Stimulated activated effector memory CD8-positive, alpha-beta T cell treated with anti-CD3 and anti-CD28 coated beads, Interleukin-12 subunit alpha, Interleukin-12 subunit beta, amount 100 ng/mL, for 72 hours (primary cell): ENCODE results near the gene MAPKAPK3.

Experiments
- ATAC-seq: fragments of 150-1000 bp; cut with Tn5 transposase; 2 replicates; pipeline ENCODE4 v1.10.0; 2021
- DNase-seq, 2 donors: peaks; one replicate each; pipeline ENCODE4 v3.0.0; 2021 to 2022; ENCODE audit warnings: low spot score in 2 of 2
- H3K27ac Mint-ChIP-seq: one replicate; pipeline ENCODE4 v1.8.0; 2022; ENCODE audit warnings: mild to moderate bottlenecking, mixed read lengths
- H3K36me3 Mint-ChIP-seq: one replicate; pipeline ENCODE4 v1.8.0; 2022; ENCODE audit warnings: mild to moderate bottlenecking, mixed read lengths
- H3K4me1 Mint-ChIP-seq: one replicate; pipeline ENCODE4 v1.8.0; 2022; ENCODE audit warnings: mixed read lengths
- H3K4me3 Mint-ChIP-seq: one replicate; pipeline ENCODE4 v1.8.0; 2022; ENCODE audit warnings: mild to moderate bottlenecking, mixed read lengths
- H3K9me3 Mint-ChIP-seq: one replicate; pipeline ENCODE4 v1.8.0; 2022; ENCODE audit warnings: mixed read lengths

Gene MAPKAPK3

GRCh38 chr3:50617096-50617791 is at the start of gene MAPKAPK3:
TSS of gene MAPKAPK3 (plus strand) at chr3:50617151. CDS start at chr3:50617566, 415 bp downstream.
- ATAC-seq (peak; percentile 1), DNase-seq (peak in 1 of 2 donors; percentile 75)
- Mint-ChIP-seq H3K4me3 (peak within 1 kb of the TSS; percentile 98), H3K9me3 (no peaks in the 10 kb centered on the region), H3K27ac (peak within 1 kb of the TSS; percentile 84), H3K36me3 (peaks cover 74% of the 10 kb centered on the region), H3K4me1 (peaks cover 76% of the 10 kb centered on the region)

GRCh38 chr3:50567386-50568167 is 49.4 kb upstream of the MAPKAPK3 start, which contains the start of gene C3orf18:
TSS of gene C3orf18 (minus strand) at chr3:50567747. CDS start at chr3:50565699, 2,048 bp downstream.
- Mint-ChIP-seq H3K9me3 (no peaks in the 10 kb centered on the region), H3K36me3 (peaks cover 39% of the 10 kb centered on the region), H3K4me1 (peaks cover 64% of the 10 kb centered on the region), H3K4me3 (peak within 1 kb of the TSS; percentile 92), H3K27ac (peak within 1 kb of the TSS; percentile 96)
- ATAC-seq, result peak; percentile 86
- peak; percentile 88 to 97 for DNase-seq

GRCh38 chr3:50568947-50569749 is 47.8 kb upstream of the MAPKAPK3 start, which contains the start of gene HEMK1:
TSS of gene HEMK1 (plus strand) at chr3:50569522. CDS start at chr3:50571105, 1,583 bp downstream.
- peak within 1 kb of the TSS; percentile 92 for H3K4me3 Mint-ChIP-seq
- H3K4me1 Mint-ChIP-seq, result peaks cover 71% of the 10 kb centered on the region
- peak; percentile 56 for ATAC-seq
- H3K27ac Mint-ChIP-seq, result peak within 1 kb of the TSS; percentile 91
- DNase-seq, result peak; percentile 92 to 99
- no peaks in the 10 kb centered on the region for H3K9me3 Mint-ChIP-seq
- peaks cover 55% of the 10 kb centered on the region for H3K36me3 Mint-ChIP-seq

- peak overlapping the region; percentile 91 for H3K27ac Mint-ChIP-seq
- DNase-seq, result no peak
- H3K4me1 Mint-ChIP-seq, result peaks cover 74% of the 10 kb centered on the region
- H3K4me3 Mint-ChIP-seq, result peak overlapping the region; percentile 92
- ATAC-seq, result no peak
- no peaks in the 10 kb centered on the region for H3K9me3 Mint-ChIP-seq
- peaks cover 71% of the 10 kb centered on the region for H3K36me3 Mint-ChIP-seq
Measured at GRCh38 chr3:50570508-50571279, 46.3 kb upstream of the MAPKAPK3 start.

- Mint-ChIP-seq H3K36me3 (peaks cover 77% of the 10 kb centered on the region), H3K4me1 (peaks cover 74% of the 10 kb centered on the region), H3K9me3 (no peaks in the 10 kb centered on the region), H3K4me3 (peak overlapping the region; percentile 92), H3K27ac (peak overlapping the region; percentile 91)
- DNase-seq (no peak), ATAC-seq (no peak)
Measured at GRCh38 chr3:50571486-50571885, 45.5 kb upstream of the MAPKAPK3 start.

- ATAC-seq (peak; percentile 45), DNase-seq (peak; percentile 81 to 91)
- peak overlapping the region; percentile 92 for H3K4me3 Mint-ChIP-seq
- H3K4me1 Mint-ChIP-seq, result peaks cover 71% of the 10 kb centered on the region
- peak overlapping the region; percentile 91 for H3K27ac Mint-ChIP-seq
- peaks cover 78% of the 10 kb centered on the region for H3K36me3 Mint-ChIP-seq
- H3K9me3 Mint-ChIP-seq, result no peaks in the 10 kb centered on the region
Measured at GRCh38 chr3:50572158-50572557, 44.8 kb upstream of the MAPKAPK3 start.

GRCh38 chr3:50572801-50573371 is 44.1 kb upstream of the MAPKAPK3 start:
- Mint-ChIP-seq H3K36me3 (peaks cover 81% of the 10 kb centered on the region), H3K4me3 (peak overlapping the region; percentile 92), H3K9me3 (no peaks in the 10 kb centered on the region), H3K4me1 (peaks cover 74% of the 10 kb centered on the region), H3K27ac (peak overlapping the region; percentile 91)
- DNase-seq, result peak; percentile 53 to 87
- peak; percentile 48 for ATAC-seq

- H3K4me3 Mint-ChIP-seq, result peak overlapping the region; percentile 92
- H3K27ac Mint-ChIP-seq, result peak overlapping the region; percentile 91
- peaks cover 77% of the 10 kb centered on the region for H3K4me1 Mint-ChIP-seq
- H3K36me3 Mint-ChIP-seq, result peaks cover 83% of the 10 kb centered on the region
- ATAC-seq (peak; percentile 72), DNase-seq (peak; percentile 67 to 94)
- no peaks in the 10 kb centered on the region for H3K9me3 Mint-ChIP-seq
Measured at GRCh38 chr3:50573566-50574443, 43.1 kb upstream of the MAPKAPK3 start.

GRCh38 chr3:50574444-50574831 is 42.5 kb upstream of the MAPKAPK3 start:
- DNase-seq, result peak; percentile 29 to 76
- H3K9me3 Mint-ChIP-seq, result no peaks in the 10 kb centered on the region
- H3K36me3 Mint-ChIP-seq, result peaks cover 83% of the 10 kb centered on the region
- H3K4me3 Mint-ChIP-seq, result peak overlapping the region; percentile 92
- peak; percentile 1 for ATAC-seq
- H3K4me1 Mint-ChIP-seq, result peaks cover 83% of the 10 kb centered on the region
- H3K27ac Mint-ChIP-seq, result peak overlapping the region; percentile 91

- Mint-ChIP-seq H3K27ac (peak overlapping the region; percentile 91), H3K36me3 (peaks cover 84% of the 10 kb centered on the region), H3K9me3 (no peaks in the 10 kb centered on the region), H3K4me1 (peaks cover 90% of the 10 kb centered on the region), H3K4me3 (peak overlapping the region; percentile 92)
- ATAC-seq (no peak), DNase-seq (no peak)
Measured at GRCh38 chr3:50575372-50575771, 41.6 kb upstream of the MAPKAPK3 start.

- ATAC-seq (no peak), DNase-seq (no peak)
- Mint-ChIP-seq H3K27ac (peak overlapping the region; percentile 54), H3K36me3 (peaks cover 78% of the 10 kb centered on the region), H3K4me3 (no peak overlapping the region), H3K4me1 (peaks cover 85% of the 10 kb centered on the region), H3K9me3 (no peaks in the 10 kb centered on the region)
Measured at GRCh38 chr3:50577348-50577747, 39.6 kb upstream of the MAPKAPK3 start.

GRCh38 chr3:50580683-50581458 is 36.1 kb upstream of the MAPKAPK3 start:
- H3K27ac Mint-ChIP-seq, result peak overlapping the region; percentile 75
- H3K9me3 Mint-ChIP-seq, result no peaks in the 10 kb centered on the region

GRCh38 chr3:50581459-50581842 is 35.5 kb upstream of the MAPKAPK3 start:
- H3K4me3 Mint-ChIP-seq, result no peak overlapping the region
- H3K4me1 Mint-ChIP-seq, result peaks cover 80% of the 10 kb centered on the region
- H3K9me3 Mint-ChIP-seq, result no peaks in the 10 kb centered on the region
- no peak for DNase-seq
- H3K27ac Mint-ChIP-seq, result peak overlapping the region; percentile 75
- no peak for ATAC-seq
- peaks cover 70% of the 10 kb centered on the region for H3K36me3 Mint-ChIP-seq

More at GRCh38 chr3:50580683-50581458, 36.1 kb upstream of the MAPKAPK3 start:
- ATAC-seq (peak; percentile 17), DNase-seq (no peak)
- Mint-ChIP-seq H3K4me3 (no peak overlapping the region), H3K4me1 (peaks cover 80% of the 10 kb centered on the region), H3K36me3 (peaks cover 69% of the 10 kb centered on the region)
